Ovary (tissue), 9 donors: ENCODE results near the gene RNF34. TPM values are rescaled to one million over a fixed set of nuclear protein-coding genes. Genes with fewer than 3 reads are reported as not detected.
"Not testable (repeated sequence)": the region's sequence is repeated elsewhere in the genome, so short reads cannot be mapped to it uniquely, and the experiment has no call there.

ENCODE experiments used
- DNase-seq, 5 donors: peaks; one replicate each; pipeline ENCODE4 v3.0.0-alpha.2; 2019 to 2020
- H3K27ac ChIP-seq, 2 donors: fragments of 200-600 bp; one replicate each; pipeline versions ENCODE4 v1.5.1 to v1.8.0; 2019 to 2022
- H3K27me3 ChIP-seq: fragments of 200-600 bp; one replicate; pipeline ENCODE4 v1.8.0; 2022
- H3K36me3 ChIP-seq: fragments of 200-600 bp; sonication (generic); one replicate; pipeline ENCODE4 v1.5.1; 2019
- H3K4me1 ChIP-seq: one replicate; pipeline ENCODE4 v1.8.1; 2013; ENCODE audit warnings: mild to moderate bottlenecking, moderate library complexity; ENCODE audit not compliant: insufficient read depth
- H3K4me3 ChIP-seq: fragments of 200-600 bp; sonication (generic); one replicate; pipeline ENCODE4 v1.5.1; 2017
- H3K9me3 ChIP-seq, 2 donors: fragments of 200-600 bp in 1 of 2; sonication (generic) in 1 of 2; one replicate each; pipeline versions ENCODE4 v1.5.1 to v1.8.1; 2013 to 2019; ENCODE audit warnings: mild to moderate bottlenecking in 1 of 2, moderate library complexity in 1 of 2
- CTCF ChIP-seq, 3 donors: fragments of 450-650 bp in 2 of 3; fragments of 200-600 bp in 1 of 3; IDR thresholded peaks; one replicate each; pipeline versions ENCODE4 v1.5.1 to v1.8.0; 2016 to 2022; ENCODE audit warnings: antibody characterized with exemption in 3 of 3, mild to moderate bottlenecking in 1 of 3
- EP300 ChIP-seq: sonication (generic); formaldehyde crosslinking; IDR thresholded peaks from one replicate; pipeline ENCODE4 v1.6.1; 2017; ENCODE audit warnings: antibody characterized with exemption
- POLR2A ChIP-seq: fragments of 450-650 bp; IDR thresholded peaks from one replicate; pipeline ENCODE4 v1.6.1; 2017; ENCODE audit warnings: antibody characterized with exemption, mild to moderate bottlenecking, moderate library complexity
- WGBS, 3 donors: extraction: QIAGEN DNeasy Blood & Tissue Kit in 1 of 3; methylation state at CpG; one replicate each; pipeline versions ENCODE4 v1.1.5 to v1.1.7; 2013 to 2017; 5-methylcytosine and 5-hydroxymethylcytosine counted together
- intact Hi-C, 4 donors: fragments of 100-400 bp; cut with DNase I; formaldehyde crosslinking; loops; one replicate each; pipeline versions ENCODE4 v1.11.0 to v1.15.1; 2022 to 2023
- polyA plus RNA-seq, 2 donors: library from polyadenylated mRNA; stranded (reverse); fragments of 200-250 nt in 1 of 2; fragments of 350-450 nt in 1 of 2; fragmentation: Illumina TruSeq in 1 of 2; extraction: RNeasy Lipid Tissue Mini Kit (QIAGEN cat#74804) in 1 of 2; gene quantifications; one replicate each; pipeline ENCODE4 v1.2.3, GENCODE V29; 2013 to 2014
- total RNA-seq, 7 donors: library from RNA; depleted of rRNA in 2 of 7; stranded (reverse); fragments of >200 nt in 2 of 7; fragmentation: NEBNext Ultra II Directional in 3 of 7; extraction: Animal tissue kit (Norgen Biotek cat#: 25700) in 3 of 7; gene quantifications; one replicate each; pipeline versions ENCODE4 v1.1.0 to v1.2.4, GENCODE V29; 2016 to 2023
- donor health status: DM: no; HTN: no; CAD: no; lungs with moderate emphysema.
- donor health status: DM: no; HTN: no; CAD: no.
- donor health status: Bipolar disorder and iron deficiency.
- donor health status: DM: yes; HTN: yes; CAD: no.
- donor health status: DM: no; HTN: no; CAD: no.
- donor health status: DM: yes; HTN: yes; CAD: no.

The RNF34 gene
- total and polyA plus RNA-seq, 9 donors = 17.3 to 39.8 (median 27.5) TPM

DNA sequence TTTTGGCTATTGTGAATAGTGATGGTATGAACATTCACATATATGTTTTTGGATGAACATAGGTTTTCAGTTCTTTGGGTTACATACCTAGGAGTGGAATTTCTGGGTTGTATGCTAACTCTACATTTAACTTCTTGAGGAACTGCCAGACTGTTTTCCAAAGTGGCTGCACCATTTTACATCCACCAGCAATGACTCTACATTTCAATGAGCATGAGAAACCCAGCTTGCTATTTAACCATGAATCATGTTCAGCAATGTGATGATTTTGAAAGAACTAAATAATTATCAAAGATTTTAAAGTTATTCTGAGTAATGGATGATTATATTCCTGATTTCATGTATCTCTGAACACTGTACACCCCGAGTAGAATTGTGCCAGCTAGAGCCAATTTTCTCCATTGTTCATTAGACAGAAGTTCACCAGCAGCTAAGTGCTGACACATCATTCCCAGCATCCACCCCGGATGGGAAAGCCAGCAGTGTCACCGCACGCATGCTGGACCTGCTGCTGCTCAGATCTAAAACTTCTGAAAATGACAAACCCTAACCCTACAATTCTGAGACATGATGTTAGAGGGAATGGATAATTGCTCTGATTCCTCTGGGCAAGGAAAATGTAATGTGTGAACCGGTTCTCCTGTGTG is 34.4 kb upstream of the RNF34 start:
- no peak overlapping the region for H3K27ac ChIP-seq
- intact Hi-C loops = no loop called here
- H3K27me3 ChIP-seq = no peaks in the 10 kb centered on the region
- H3K4me3 ChIP-seq = no peak overlapping the region
- H3K36me3 ChIP-seq = no peaks in the 10 kb centered on the region
- no peaks in the 10 kb centered on the region for H3K9me3 ChIP-seq
- TF ChIP-seq CTCF (IDR thresholded peaks at IDR 0.05) = no peak
- no peaks in the 10 kb centered on the region for H3K4me1 ChIP-seq
- DNase-seq = no peak
- 70 to 71% (median 70%) methylated on average over 5 of the region's 5 CpGs for WGBS, 3 donors

DNA sequence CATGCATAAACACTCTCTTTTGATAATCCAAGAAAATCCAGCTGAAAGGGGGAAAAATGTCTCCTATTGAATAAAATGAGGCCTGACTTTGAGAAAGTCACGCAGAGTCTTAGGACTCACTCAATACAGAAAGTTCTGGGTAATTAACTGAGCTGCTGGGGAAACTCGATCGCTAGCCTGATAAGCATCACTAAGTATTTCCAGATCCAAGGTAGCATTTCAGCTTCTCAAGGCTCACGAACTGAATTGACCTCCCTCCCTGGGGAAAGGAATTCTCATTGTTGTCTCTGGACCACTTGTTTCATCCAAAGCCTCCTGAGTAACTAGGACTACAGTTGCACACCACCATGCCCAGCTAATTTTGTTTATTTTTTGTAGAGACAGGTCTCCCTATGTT is 33.9 kb upstream of the RNF34 start:
- no peaks in the 10 kb centered on the region for H3K36me3 ChIP-seq
- 44 to 54% (median 50%) methylated on average over 4 of the region's 4 CpGs for WGBS, 3 donors
- DNase-seq = no peak
- TF ChIP-seq POLR2A (no peak), EP300 (no peak), CTCF (IDR thresholded peaks at IDR 0.05) (no peak)
- no peaks in the 10 kb centered on the region for H3K4me1 ChIP-seq
- H3K9me3 ChIP-seq = no peaks in the 10 kb centered on the region
- intact Hi-C loops = no loop called here
- no peak overlapping the region for H3K27ac ChIP-seq
- no peak overlapping the region for H3K4me3 ChIP-seq
- no peaks in the 10 kb centered on the region for H3K27me3 ChIP-seq

- WGBS, 3 donors = 71 to 81% (median 72%) methylated on average over 6 of the region's 6 CpGs
- no peak for DNase-seq
- intact Hi-C loops = no loop called here
- no peaks in the 10 kb centered on the region for H3K27me3 ChIP-seq
- no peak for TF ChIP-seq EP300
- no peak for TF ChIP-seq CTCF (IDR thresholded peaks at IDR 0.05)
- no peak for TF ChIP-seq POLR2A
- H3K4me3 ChIP-seq = no peak overlapping the region
- no peaks in the 10 kb centered on the region for H3K9me3 ChIP-seq
- H3K36me3 ChIP-seq = no peaks in the 10 kb centered on the region
- H3K4me1 ChIP-seq = no peaks in the 10 kb centered on the region
- H3K27ac ChIP-seq = no peak overlapping the region
Observed at GRCh38 chr12:121371404-121371803, 28.5 kb upstream of the RNF34 start.

GRCh38 chr12:121373755-121374154 is 26.2 kb upstream of the RNF34 start:
- no peak for DNase-seq
- 84 to 93% (median 89%) methylated on average over 6 of the region's 6 CpGs for WGBS, 3 donors
- intact Hi-C loops = no loop called here
- H3K9me3 ChIP-seq = no peaks in the 10 kb centered on the region
- no peak overlapping the region for H3K4me3 ChIP-seq
- no peak for TF ChIP-seq POLR2A
- no peak for TF ChIP-seq CTCF (IDR thresholded peaks at IDR 0.05)
- no peak for TF ChIP-seq EP300
- no peak overlapping the region for H3K27ac ChIP-seq
- H3K27me3 ChIP-seq = no peaks in the 10 kb centered on the region
- H3K4me1 ChIP-seq = no peaks in the 10 kb centered on the region
- no peaks in the 10 kb centered on the region for H3K36me3 ChIP-seq

GRCh38 chr12:121374336-121374735 is 25.6 kb upstream of the RNF34 start:
- DNase-seq, H3K9me3 ChIP-seq, H3K27me3 ChIP-seq, H3K4me1 ChIP-seq, H3K4me3 ChIP-seq, intact Hi-C loops, H3K27ac ChIP-seq, H3K36me3 ChIP-seq: not testable (repeated sequence)
- 93 to 96% (median 94%) methylated on average over 17 to 23 of the region's 23 CpGs for WGBS, 3 donors

DNA sequence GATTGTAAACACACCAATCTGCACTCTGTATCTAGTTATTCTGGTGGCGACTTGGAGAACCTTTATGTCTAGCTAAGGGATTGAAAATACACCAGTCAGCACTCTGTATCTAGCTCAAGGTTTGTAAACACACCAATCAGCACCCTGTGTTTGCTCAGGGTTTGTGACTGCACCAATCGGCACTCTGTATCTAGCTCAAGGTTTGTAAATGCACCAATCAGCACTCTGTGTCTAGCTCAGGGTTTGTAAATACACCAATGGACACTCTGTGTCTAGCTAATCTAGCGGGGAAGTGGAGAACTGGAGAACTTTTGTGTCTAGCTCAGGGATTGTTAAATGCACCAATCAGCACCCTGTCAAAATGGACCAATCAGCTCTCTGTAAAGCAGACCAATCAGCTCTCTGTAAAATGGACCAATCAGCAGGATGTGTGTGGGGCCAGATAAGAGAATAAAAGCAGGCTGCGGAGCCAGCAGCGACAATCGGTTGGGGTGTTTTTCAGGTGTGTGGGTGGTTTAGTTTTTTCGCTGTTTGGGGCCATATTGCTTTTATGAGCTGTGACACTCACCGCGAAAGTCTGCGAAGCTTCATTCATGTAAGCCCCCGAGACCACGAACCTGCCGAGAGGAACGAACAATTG is 24.9 kb upstream of the RNF34 start:
- 83 to 90% (median 87%) methylated on average over 14 of the region's 14 CpGs for WGBS, 3 donors
- H3K9me3 ChIP-seq, intact Hi-C loops: not testable (repeated sequence)

More for the DNA sequence above, 24.9 kb upstream of the RNF34 start:
- not testable (repeated sequence) for H3K4me3 ChIP-seq, H3K27ac ChIP-seq, DNase-seq, H3K36me3 ChIP-seq, H3K4me1 ChIP-seq, H3K27me3 ChIP-seq
